Endothelial cell of hepatic sinusoid (primary cell): ENCODE results near the gene FECH.
"Not testable (repeated sequence)": the region's sequence is repeated elsewhere in the genome, so short reads cannot be mapped to it uniquely, and the experiment has no call there.

ENCODE experiments used
- in situ Hi-C: cut with HindIII; loops from 2 replicates; pipeline ENCODE4 v1.10.0; 2017; ENCODE audit warnings: low sequenced_read_pairs

FECH gene, protein sequence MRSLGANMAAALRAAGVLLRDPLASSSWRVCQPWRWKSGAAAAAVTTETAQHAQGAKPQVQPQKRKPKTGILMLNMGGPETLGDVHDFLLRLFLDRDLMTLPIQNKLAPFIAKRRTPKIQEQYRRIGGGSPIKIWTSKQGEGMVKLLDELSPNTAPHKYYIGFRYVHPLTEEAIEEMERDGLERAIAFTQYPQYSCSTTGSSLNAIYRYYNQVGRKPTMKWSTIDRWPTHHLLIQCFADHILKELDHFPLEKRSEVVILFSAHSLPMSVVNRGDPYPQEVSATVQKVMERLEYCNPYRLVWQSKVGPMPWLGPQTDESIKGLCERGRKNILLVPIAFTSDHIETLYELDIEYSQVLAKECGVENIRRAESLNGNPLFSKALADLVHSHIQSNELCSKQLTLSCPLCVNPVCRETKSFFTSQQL

DNA sequence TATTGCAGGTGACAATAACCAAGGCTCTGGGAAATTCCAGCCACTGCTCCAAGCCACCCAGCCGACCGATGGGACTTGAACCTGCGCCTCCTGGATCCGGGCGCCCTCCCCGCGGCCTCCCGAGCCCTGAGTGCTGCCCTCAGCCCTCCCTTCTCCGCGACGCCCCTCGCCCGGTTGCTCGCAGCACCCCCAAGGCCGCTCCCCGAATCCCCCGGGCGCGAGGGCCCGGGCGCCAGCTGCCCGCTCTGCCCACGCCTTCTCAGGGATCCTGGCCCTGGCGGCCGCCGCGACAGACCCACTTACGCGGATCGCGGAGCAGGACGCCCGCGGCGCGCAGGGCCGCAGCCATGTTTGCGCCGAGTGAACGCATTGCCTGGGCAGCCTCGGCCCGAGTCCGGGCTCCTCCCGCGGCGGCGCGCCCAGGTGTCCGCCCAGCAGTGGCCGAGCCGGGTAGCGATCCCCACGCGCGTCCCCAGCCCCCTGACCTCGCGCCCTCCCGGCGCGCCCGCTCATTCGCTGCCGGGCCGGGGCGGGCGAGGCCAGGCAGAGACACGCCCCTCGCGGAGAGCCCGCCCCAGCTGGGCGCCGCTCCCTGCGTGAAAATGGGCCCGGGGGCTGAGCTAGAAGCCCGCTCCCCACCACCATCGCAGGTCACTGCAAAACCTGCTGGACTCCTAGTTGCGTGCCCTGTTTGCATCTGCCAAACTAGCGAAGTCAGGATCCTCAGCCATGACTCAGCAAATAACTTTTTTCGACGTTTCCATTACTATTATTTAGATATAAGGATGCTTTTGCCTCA is at the start of gene FECH:
FECH (minus strand) TSS at position 452 of the 799 bp plus-strand sequence; CDS start at position 370, 82 bp downstream.
- in situ Hi-C loops = no loop called here

DNA sequence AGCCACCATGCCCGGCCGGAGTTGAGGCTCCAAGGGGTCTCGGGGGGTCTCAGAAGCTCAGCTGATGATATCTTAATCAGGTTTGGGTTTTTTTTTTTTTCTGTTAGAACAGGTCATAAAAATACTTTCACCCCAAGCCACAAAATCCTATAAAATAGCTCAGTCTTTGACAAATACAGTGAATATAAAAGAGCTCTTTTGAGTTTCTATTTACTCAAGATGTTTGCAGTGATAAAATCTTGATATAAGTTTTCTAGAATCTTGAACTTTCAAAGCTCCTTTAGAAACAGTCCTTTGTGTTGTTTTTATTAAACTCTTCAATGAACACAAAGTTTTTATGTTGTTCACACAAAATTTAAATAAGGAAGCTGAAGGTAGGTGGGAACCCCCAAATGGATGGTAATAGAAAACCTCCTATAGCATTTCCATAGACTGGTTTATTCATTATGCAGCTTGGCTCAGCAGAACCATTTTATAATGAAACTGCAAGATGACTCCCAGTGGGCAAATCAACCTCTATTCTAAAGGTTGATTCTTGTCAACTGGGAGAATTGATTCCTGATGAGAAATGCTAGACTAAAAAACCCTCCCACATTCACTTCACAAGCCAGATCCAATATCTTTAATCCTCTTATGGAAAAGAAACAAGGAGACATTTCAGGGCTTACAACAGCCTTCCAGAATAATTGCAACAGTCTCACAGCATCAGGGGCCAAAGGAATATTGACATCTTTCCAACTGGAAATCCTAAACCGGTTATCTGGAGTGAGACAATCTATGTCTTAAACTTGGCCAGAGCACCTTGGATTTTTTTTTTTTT is 48.7 kb upstream of the FECH start:
- in situ Hi-C loops = no loop called here

- in situ Hi-C loops = no loop called here
These were observed 45.2 kb upstream of the FECH start for GRCh38 chr18:57631697-57632096.

GRCh38 chr18:57630754-57631595 is 44.5 kb upstream of the FECH start:
- in situ Hi-C loops = no loop called here

GRCh38 chr18:57630002-57630753 is 43.7 kb upstream of the FECH start:
- in situ Hi-C loops = no loop called here

GRCh38 chr18:57629422-57629821 is 42.9 kb upstream of the FECH start:
- in situ Hi-C loops = no loop called here

GRCh38 chr18:57627488-57627887 is 41.0 kb upstream of the FECH start:
- in situ Hi-C loops = no loop called here

GRCh38 chr18:57624988-57625387 is 38.5 kb upstream of the FECH start:
- in situ Hi-C loops = no loop called here

- in situ Hi-C loops = no loop called here
These were observed 34.7 kb upstream of the FECH start for GRCh38 chr18:57621246-57621604.

DNA sequence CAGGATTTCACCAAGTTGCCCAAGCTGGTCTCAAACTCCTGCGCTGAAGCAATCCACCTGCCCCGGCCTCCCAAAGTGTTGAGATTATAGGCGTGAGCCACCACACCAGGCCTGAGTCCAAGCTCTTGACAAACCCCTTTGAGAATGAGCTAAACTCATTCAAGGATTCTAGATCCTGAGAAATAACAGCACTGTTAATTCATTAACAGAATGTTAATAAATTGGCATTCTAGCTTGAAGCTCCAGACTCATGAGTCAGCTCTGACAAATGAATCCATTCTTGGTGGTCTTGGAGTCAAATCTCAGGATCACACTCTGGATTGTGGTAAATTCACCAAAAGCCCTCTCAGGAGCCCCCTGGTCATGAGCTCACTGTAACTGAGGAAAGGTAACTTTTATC is 33.4 kb upstream of the FECH start:
- in situ Hi-C loops = no loop called here

DNA sequence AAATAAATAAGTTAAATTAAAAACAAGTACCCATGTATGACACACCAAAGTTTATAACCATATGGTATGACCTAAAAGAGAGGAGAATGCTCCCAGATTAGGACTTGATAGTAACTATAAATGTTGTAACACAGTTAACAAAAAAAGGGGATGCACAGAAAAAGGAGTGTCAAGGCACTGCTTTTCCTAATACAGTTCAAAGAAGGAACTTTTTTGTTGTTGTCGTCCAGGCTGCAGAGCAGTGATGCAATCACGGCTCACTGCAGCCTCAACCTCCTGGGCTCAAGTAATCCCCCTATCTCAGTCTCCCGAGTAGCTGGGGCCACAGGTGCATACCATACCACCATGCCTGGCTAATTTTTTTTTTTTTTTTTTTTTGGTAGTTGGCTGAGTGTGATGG is 32.4 kb upstream of the FECH start:
- in situ Hi-C loops = no loop called here

- in situ Hi-C loops = no loop called here
These were observed 17.4 kb upstream of the FECH start for GRCh38 chr18:57603871-57604270.

DNA sequence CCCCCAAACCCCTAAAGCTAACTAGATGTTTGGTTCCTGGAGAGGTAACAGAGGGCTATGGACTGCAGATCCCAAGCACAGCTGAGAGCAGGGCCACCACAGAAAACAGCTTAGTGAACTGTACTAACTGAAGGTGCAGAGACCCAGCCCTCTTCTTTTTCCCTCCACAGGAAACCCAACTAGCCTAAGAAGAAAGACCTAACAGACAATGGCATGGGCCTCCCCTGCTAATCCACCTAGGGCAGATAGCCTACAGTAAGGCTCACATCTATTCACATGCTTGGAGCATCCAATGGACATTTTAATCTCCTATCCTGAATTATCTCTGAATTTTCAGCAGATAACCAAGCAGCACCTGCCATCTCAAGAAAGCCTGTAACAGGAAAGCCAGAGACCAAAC is 8.8 kb upstream of the FECH start:
- in situ Hi-C loops = no loop called here

DNA sequence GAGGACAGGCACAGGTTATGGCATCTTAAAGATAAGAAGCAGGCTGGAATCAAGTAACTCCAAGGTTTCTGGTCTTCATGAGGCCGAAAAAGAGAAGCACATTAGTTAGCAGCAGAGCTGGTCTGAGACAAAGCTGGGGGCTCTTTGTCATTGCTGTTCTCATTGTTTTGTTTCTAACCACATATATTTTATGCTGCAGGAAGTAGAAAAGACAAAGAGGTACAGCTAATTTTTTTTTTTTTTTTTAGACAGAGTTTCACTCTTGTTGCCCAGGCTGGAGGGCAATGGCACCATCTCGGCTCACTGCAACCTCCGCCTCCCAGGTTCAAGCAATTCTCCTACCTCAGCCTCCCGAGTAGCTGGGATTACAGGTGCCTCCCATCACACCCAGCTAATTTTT is 6.2 kb upstream of the FECH start:
- in situ Hi-C loops = not testable (repeated sequence)

GRCh38 chr18:57589161-57589560 is 2.7 kb upstream of the FECH start:
- in situ Hi-C loops = no loop called here

- in situ Hi-C loops = no loop called here
These were observed 678 bp upstream of the FECH start for GRCh38 chr18:57587098-57587661.

GRCh38 chr18:57585855-57586250 is 649 bp downstream of the FECH start:
- in situ Hi-C loops = no loop called here

DNA sequence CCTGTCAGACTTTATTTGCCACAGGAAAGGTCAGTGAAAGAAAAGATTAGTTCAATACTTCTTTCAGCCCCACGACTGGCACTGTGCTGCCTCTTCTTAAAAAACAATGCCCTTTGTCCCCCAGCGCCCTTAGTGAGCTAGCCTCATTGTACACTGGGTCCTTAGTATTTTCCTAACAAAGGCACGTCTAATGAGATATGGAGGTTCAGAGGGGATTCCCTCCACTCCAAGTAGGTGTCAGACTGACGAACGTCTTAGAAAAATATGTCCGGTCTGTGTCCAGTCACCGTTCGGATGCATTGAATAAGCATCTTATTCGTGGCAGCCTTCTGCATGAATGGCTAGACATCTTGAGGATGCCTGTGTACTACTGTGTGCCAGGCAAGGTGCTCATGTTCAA is 1.1 kb downstream of the FECH start:
- in situ Hi-C loops = no loop called here

DNA sequence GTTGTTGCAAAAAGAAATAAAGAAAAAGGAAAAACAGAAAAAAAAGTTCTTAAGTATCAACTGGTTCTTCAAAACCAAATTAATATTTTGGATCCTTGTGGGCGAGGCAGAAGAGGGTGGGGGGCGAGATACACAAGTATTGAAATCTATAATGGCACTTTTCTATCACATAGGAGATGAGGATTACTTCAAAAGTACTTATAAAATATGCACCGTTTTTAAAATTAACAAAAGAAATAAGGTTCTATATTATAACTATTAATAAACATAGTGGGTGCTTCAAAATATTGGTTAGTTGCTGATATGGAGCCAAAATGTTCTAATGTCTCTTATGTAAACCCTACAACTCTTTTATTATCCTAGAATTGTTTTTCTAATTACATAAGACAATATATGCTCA is 2.1 kb downstream of the FECH start:
- in situ Hi-C loops = no loop called here
